GM12872 (cell line): Measurements from ENCODE around the gene ING5.

Source experiments
- CTCF ChIP-seq: IDR thresholded peaks from 3 replicates; pipeline ENCODE4 v1.5.1; 2011; ENCODE audit warnings: low read depth, mild to moderate bottlenecking, low read length, moderate library complexity; ENCODE audit not compliant: insufficient read depth

ING5 gene

GRCh38 chr2:241762321-241762932 is 60.6 kb downstream of the ING5 start:
- no peak for TF ChIP-seq CTCF

- TF ChIP-seq CTCF, result no peak
Observed at GRCh38 chr2:241762933-241763369, 61.1 kb downstream of the ING5 start.

- TF ChIP-seq CTCF, result no peak
Observed at GRCh38 chr2:241763551-241764274, 61.9 kb downstream of the ING5 start.

- no peak for TF ChIP-seq CTCF
Observed at GRCh38 chr2:241764275-241765241, 62.7 kb downstream of the ING5 start.

- no peak for TF ChIP-seq CTCF
Observed at GRCh38 chr2:241767464-241768250, 65.8 kb downstream of the ING5 start.

GRCh38 chr2:241768251-241768711 is 66.4 kb downstream of the ING5 start:
- TF ChIP-seq CTCF, result no peak

GRCh38 chr2:241768850-241769249 is 67.0 kb downstream of the ING5 start:
- no peak for TF ChIP-seq CTCF
